OCI-M2 (cell line): ENCODE results near the gene PLPP4.

Experiments used
- DNase-seq: peaks from one replicate; lab custom pipeline; 2025; ENCODE audit not compliant: unreplicated experiment; lab: John Stamatoyannopoulos, UW

PLPP4 gene

DNA sequence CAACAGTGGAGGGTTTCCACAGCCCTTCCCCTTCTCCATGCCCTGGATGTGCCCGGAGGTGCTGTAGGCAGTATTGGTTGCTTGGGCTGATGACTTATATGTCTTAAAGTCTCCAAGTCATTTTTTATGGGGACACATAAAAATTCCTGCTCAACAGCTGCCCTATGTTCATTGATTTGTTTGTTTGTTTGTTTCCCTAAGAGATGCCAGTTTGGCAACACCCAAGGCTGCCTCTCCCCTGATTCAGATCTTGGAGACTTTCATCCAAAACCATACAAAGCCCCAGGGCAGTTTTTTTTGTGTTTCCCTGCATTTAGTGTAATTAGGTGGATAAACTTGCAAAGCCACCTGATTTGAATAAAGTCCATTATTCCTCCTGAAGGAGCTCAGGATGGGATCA lies 115.3 kb downstream of the PLPP4 start:
- no peak for DNase-seq

DNA sequence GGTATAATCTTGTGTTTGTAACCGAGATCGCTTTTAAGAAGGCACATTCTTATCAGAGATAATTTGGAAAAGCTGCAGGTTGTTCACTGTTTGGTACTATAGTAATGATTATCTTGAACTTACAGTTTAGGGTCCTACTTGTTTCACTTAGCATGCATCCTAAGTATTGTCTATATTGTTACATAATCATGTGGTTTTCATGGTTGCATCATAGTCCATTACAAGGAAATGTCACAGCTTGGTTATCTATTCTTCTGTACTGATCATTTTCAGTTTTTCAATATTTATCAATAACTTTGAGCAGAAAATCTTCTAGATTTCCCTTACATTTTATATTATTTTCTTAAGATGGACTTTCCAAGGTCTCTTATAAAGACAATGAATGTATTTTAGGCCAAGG lies 116.3 kb downstream of the PLPP4 start:
- no peak for DNase-seq

- no peak for DNase-seq
Observed at GRCh38 chr10:120574981-120575380, 118.0 kb downstream of the PLPP4 start.

DNA sequence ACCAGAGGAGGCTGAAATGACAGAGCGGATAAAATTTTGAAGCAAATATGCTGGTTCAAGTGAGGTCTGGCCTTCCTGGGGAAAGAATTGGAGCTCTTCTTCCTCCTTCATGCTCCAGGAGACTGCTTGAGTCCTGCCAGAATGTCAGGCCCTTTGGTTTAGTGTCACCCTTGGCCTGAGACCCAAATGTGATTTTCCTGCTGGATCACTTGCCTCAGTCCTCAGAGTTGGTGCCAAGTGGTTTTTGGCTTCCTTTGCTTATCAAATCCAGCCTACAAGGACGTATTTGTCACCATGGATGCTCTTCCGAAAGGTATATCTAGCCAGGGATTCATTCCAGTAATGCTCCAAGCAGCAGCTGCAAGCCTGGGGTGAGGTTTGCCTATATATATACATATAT lies 118.4 kb downstream of the PLPP4 start:
- no peak for DNase-seq

GRCh38 chr10:120578134-120578533 lies 121.1 kb downstream of the PLPP4 start:
- no peak for DNase-seq

DNA sequence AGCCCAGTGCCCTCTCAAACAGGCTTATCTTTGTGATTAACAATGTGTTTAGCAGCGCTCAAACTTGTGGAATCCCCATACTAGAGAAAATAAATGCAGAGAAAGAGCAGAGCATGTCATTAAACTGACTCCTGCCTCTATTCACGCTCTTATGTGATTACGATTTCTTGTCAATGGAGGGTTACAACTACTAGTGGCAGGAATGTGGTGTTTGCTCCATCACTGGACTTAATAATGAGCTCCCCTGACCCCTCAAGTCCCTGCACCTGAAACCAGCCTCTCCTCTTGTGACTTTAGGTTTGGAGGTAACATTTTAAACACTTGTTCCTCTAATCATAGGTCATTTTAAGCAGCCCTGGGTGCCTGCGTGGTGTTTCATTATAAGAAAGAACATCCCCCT lies 121.9 kb downstream of the PLPP4 start:
- no peak for DNase-seq

- no peak for DNase-seq
Observed at GRCh38 chr10:120580918-120581895, 124.2 kb downstream of the PLPP4 start.

GRCh38 chr10:120582753-120583152 lies 125.7 kb downstream of the PLPP4 start:
- no peak for DNase-seq

GRCh38 chr10:120583424-120584108 lies 126.5 kb downstream of the PLPP4 start:
- no peak for DNase-seq

DNA sequence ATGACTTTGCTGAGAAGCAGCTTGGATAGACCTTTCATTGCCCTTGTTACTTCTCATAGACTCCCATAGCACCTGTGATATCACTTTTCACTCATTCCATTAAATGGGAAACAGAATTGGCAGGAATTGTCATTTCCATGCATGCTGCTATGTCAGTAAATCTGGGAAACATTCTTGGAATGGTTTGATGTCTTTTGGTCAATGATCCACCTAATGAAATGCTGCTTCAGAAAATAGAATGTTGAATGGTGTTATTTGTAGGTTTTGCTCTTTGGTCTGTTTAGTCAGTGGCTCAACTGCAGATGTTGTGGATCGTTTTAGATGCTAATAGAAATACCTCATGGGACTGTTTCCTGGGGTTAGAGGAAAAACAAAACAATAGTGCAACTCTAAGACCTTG lies 127.8 kb downstream of the PLPP4 start:
- no peak for DNase-seq

DNA sequence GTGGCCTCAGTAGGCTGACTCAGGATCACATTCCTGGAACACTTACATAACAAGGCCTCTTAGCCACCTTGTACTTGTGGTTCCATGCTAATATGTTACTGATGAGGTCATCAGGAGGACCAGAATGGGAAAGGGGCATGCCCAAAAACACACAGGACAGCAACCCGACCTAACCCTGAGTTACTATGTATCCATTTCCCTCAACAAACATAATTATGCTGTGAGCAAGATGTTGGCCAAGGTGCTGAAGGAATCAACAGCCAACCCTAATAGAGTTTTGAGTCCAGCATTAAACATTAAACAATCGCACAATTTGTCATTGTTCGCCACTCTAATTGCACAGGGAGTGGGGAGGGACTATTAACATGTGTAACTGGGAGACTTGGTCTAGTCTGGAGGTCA lies 129.4 kb downstream of the PLPP4 start:
- DNase-seq: no peak

DNA sequence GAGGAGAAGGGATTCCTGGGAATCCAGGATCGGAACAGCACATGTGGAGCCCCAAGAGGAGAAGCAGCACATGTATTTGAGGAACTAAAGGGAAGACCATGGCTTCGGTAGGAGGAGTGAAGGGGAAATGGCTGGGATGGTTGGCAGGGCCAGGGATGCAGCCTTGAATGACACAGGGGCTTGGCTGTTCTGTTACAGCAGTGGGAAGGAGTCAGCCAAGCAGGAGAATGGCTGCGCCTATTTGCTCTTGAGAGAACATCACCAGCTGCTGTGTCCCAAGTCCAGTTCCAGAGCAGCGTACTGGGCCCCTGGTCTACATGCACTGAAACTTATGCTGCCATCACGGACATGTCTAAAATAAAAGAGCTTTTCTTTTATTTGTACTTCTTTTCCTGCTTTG lies 130.0 kb downstream of the PLPP4 start:
- DNase-seq: no peak

DNA sequence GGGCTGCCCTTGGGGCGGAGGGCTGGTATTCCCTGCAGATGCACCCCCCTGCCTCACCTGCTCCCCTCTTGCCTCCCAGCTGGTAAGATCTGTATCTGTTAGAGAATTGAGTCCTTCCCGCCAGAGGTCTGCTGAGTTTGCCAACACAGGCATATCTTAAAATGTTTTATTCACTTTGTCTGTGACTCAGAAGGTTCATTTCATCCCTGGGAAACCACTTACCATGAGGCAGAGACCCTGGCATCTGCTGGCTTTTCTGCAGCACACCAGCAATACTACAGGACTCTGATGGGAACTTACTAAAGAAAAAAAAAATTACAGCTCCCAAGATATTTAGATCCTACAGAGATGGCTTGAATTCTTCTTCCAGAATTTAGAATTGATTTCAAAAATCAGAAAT lies 131.3 kb downstream of the PLPP4 start:
- DNase-seq: no peak

DNA sequence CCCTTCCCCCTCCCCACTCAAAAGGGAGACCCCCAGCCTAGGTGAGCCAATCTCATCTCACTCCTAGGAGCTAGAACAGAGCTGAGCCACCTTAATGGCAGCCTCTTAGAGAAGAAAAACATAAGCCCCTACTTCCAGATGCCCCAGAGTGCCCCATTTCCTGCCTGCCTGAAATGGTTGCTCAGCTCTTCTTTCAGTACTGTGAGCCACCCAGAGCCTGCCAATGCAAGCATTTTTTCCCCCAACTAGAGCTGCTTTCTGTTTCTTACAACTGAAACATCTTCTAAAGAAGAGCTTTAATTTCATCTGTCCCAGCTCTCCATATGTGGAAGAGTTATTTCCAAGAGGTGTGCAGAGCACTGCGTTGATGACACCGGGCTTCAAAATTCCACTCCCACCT lies 136.7 kb downstream of the PLPP4 start:
- no peak for DNase-seq

GRCh38 chr10:120597902-120598301 lies 140.9 kb downstream of the PLPP4 start:
- DNase-seq: no peak

DNA sequence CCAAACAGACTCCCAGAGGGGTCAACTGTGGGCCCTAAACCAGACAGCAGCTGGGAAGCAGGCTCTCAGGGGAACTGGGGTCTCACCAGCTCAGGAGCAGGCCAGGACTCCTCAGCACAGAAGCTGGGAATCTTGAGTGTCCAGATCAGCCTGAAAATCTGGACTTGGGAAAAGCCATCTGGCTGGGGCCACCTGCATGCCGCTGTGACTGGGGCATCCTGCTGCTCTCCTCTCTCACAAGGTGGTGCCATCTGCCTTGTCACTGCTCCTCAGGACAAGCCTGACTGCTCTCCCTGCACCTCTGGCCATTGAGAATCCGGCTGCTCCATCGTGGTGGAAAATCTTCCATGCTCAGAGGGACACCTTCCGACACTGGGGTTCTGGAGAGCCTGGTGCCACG lies 141.4 kb downstream of the PLPP4 start:
- no peak for DNase-seq

DNA sequence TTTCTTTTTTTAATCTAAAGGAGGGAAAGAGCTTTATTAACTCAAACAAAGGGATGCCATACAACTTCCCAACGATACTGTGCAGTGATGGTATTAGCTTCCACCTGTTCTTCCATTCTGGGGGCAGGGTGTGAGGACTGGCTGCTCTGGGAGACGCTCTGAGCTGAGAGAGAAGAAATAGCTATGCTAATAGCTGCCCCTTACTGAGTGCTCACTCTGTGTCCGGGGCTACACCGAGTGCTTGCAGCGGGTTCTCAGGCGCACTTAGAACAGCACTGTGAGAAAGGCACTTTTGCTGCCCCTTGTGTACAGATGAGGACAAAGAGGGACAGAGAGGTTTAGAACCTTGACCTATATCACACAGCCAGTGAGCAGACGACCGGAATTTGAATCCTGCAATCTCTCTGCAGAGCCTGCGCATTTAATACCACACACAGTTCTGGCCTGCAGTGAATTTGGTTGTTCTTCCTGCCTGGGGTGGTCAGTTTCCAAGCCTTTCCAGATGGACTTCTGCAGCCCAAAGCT lies 142.2 kb downstream of the PLPP4 start:
- no peak for DNase-seq

DNA sequence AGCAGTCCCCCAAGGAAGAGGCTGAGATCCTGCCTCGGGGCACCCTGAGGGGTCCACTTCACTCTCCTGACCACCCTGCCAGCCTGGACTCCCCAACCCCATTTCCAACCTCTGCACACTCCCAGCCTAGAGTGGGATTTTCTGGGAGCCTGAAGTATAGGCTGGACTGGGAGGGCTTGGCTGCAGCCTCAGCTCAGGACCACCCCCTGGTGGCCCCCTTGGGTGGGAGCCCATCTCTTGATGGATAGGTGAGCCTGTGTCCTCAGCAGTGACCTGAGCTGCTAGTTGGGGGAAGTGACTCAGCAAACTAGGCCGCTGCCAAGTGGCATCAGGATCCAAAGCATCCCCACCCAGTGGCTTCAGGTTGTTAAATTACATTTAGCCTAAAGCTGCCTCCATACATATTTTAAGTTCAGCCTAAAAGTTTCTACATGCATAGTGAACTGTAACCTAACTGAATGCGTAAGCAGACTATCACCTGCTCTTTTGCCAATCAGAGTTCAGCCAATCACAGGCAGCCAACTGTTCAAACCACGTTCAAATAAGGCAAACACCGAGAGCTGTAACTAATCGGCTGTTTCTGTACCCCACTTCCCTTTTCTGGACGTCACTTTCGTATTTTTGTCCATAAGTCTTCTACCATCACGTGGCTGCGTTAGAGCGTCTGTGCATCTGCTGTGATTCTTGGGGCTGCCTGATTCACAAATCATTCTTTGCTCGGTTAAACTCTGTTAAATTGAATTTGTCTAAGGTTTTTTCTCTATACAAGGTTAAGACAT lies 144.0 kb downstream of the PLPP4 start:
- DNase-seq: no peak

DNA sequence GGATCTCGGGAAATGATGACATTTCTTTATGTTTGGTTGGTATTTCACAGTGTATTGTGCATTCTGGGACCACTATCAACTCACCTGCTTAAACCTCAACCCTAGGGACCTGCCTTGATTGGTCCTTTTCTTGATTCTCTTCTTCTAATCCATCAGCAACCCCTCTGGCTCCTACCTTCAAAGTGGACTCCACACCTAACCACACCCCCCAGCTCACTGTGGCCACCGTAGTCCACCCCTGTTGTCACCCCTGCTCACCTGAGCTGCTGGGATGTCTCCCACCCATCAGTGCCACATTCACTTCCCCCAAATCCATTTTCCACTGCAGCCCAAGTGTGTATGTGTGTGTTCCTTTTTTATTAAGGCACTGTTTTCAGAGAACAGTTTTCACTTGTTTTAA lies 145.0 kb downstream of the PLPP4 start:
- no peak for DNase-seq

GRCh38 chr10:120605410-120605809 lies 148.4 kb downstream of the PLPP4 start:
- DNase-seq: no peak

- no peak for DNase-seq
Observed at GRCh38 chr10:120606051-120606764, 149.2 kb downstream of the PLPP4 start.
